ENCODE data around the gene CDK19.

- no peak for TF ChIP-seq POLR2A (IDR thresholded peaks at IDR 0.05)
- no peak for TF ChIP-seq CTCF (IDR thresholded peaks at IDR 0.05)
- no peak for TF ChIP-seq POLR2AphosphoS5 (IDR thresholded peaks at IDR 0.05)
- no peak for TF ChIP-seq EP300 (IDR thresholded peaks at IDR 0.05)
Measured at GRCh38 chr6:110809792-110810191, 5.5 kb downstream of the CDK19 start.
